Measurements from ENCODE around the gene BAZ1B.

DNA sequence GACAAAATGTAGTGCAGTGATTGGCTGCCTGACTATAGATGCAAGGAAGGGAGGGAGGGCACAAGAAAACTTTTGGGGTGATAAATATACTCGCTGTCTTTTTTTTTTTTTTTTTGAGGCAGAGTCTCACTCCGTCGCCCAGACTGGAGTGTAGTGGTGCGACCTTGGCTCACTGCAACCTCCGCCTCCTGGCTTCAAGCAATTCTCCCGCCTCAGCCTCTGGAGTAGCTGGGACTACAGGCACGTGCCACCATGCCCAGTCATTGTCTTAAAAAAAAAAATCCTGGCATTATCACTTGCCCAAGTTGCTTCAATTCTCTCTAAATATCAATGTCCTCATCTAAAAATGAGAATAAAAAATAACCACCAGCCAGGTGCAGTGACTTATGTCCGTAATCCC is 96.1 kb downstream of the BAZ1B start:
- TF ChIP-seq, protein P1, sequence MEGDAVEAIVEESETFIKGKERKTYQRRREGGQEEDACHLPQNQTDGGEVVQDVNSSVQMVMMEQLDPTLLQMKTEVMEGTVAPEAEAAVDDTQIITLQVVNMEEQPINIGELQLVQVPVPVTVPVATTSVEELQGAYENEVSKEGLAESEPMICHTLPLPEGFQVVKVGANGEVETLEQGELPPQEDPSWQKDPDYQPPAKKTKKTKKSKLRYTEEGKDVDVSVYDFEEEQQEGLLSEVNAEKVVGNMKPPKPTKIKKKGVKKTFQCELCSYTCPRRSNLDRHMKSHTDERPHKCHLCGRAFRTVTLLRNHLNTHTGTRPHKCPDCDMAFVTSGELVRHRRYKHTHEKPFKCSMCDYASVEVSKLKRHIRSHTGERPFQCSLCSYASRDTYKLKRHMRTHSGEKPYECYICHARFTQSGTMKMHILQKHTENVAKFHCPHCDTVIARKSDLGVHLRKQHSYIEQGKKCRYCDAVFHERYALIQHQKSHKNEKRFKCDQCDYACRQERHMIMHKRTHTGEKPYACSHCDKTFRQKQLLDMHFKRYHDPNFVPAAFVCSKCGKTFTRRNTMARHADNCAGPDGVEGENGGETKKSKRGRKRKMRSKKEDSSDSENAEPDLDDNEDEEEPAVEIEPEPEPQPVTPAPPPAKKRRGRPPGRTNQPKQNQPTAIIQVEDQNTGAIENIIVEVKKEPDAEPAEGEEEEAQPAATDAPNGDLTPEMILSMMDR (IDR thresholded peaks at IDR 0.05 in 4 of 5, conservative IDR thresholded peaks at IDR 0.05 in 1 of 5): no peak
- TF ChIP-seq POLR2A (IDR thresholded peaks at IDR 0.05): no peak
